Hepatocyte (in vitro differentiated cells): ENCODE data around the gene EXOC4.

Source experiments
- EZH2 ChIP-seq: fragments of 200-600 bp; sonication (generic); IDR thresholded peaks from 2 replicates; pipeline ENCODE4 v1.6.1; 2016; ENCODE audit warnings: antibody characterized with exemption, mild to moderate bottlenecking, borderline replicate concordance
- EZH2phosphoT487 ChIP-seq: fragments of 200-600 bp; sonication (generic); IDR thresholded peaks from one replicate; pipeline ENCODE4 v1.6.1; 2018; ENCODE audit warnings: antibody characterized with exemption, mild to moderate bottlenecking, low read depth, moderate library complexity; ENCODE audit not compliant: unreplicated experiment, severe bottlenecking
- TF ChIP-seq, protein P1 (sequence below): fragments of 200-600 bp; sonication (generic); IDR thresholded peaks from 2 replicates; pipeline ENCODE4 v1.5.1; 2016; ENCODE audit warnings: antibody characterized with exemption, mild to moderate bottlenecking; ENCODE audit not compliant: poor library complexity

DNA sequence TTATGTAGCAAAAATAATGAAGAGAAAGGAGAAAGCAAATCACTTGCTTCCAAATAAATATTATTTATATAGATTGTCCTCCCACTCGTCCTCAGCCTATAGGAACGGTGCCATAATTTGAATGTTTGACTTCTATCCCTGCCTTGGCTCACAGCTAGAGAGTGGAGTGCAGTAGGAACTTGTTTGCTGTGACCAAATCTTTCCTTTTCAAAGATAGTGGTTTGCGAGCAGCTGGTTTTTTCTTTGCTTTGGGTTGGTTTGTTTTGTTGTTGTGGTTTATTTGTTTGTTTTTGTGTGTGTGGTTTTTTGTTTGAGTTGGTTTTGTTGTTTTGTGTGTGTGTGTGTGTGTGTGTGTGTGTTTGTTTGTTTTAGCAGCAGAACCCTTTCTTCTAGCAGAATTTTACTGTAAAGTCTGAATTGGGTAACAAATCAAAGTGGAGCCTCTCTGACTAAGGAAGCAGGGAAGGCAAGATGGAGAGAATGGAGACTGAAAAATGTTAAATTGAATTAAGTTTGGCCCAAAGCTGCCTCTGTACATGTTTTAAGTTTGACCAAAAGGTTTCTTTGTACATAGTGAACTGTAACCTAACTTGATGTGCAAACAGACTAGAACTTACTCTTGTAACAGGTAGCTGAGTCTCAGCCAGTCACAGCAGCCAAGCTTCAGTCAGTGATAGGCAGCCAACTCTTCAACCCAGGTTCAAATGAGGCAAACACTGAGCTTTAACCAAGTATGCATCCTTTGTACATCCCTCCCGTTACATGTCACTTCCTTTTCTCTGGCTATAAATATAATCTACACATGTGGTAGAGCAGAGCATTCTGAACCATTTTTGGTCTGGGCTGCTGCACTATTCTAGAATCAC, 724.8 kb downstream of the EXOC4 start:
- TF ChIP-seq, protein P1, sequence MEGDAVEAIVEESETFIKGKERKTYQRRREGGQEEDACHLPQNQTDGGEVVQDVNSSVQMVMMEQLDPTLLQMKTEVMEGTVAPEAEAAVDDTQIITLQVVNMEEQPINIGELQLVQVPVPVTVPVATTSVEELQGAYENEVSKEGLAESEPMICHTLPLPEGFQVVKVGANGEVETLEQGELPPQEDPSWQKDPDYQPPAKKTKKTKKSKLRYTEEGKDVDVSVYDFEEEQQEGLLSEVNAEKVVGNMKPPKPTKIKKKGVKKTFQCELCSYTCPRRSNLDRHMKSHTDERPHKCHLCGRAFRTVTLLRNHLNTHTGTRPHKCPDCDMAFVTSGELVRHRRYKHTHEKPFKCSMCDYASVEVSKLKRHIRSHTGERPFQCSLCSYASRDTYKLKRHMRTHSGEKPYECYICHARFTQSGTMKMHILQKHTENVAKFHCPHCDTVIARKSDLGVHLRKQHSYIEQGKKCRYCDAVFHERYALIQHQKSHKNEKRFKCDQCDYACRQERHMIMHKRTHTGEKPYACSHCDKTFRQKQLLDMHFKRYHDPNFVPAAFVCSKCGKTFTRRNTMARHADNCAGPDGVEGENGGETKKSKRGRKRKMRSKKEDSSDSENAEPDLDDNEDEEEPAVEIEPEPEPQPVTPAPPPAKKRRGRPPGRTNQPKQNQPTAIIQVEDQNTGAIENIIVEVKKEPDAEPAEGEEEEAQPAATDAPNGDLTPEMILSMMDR, result no peak
- no peak for TF ChIP-seq EZH2phosphoT487
- TF ChIP-seq EZH2, result no peak
